Testis (tissue), 5 donors: ENCODE measurements around the gene S1PR4. TPM values are rescaled to one million over a fixed set of nuclear protein-coding genes. Genes with fewer than 3 reads are reported as not detected.

ENCODE experiments used
- DNase-seq: peaks from one replicate; pipeline ENCODE4 v3.0.0-alpha.2; 2019
- H3K27ac ChIP-seq, 2 donors: fragments of 200-600 bp; sonication (generic); one replicate each; pipeline ENCODE4 v1.5.1; 2019
- H3K27me3 ChIP-seq: fragments of 200-600 bp; sonication (generic); one replicate; pipeline ENCODE4 v1.5.1; 2019
- H3K36me3 ChIP-seq: fragments of 200-600 bp; sonication (generic); one replicate; pipeline ENCODE4 v1.5.1; 2017; ENCODE audit warnings: low read depth; ENCODE audit errors: missing control alignments
- H3K4me1 ChIP-seq: fragments of 200-600 bp; sonication (generic); one replicate; pipeline ENCODE4 v1.5.1; 2019
- H3K4me3 ChIP-seq, 2 donors: fragments of 200-600 bp; sonication (generic); one replicate each; pipeline ENCODE4 v1.5.1; 2017 to 2019
- H3K9me3 ChIP-seq: fragments of 200-600 bp; sonication (generic); one replicate; pipeline ENCODE4 v1.5.1; 2017
- POLR2A ChIP-seq: fragments of 450-650 bp; IDR thresholded peaks from one replicate; pipeline ENCODE4 v1.6.1; 2017; ENCODE audit warnings: antibody characterized with exemption, mild to moderate bottlenecking, moderate library complexity
- WGBS, 2 donors: methylation state at CpG; one replicate each; pipeline ENCODE4 v1.1.5; 2018; 5-methylcytosine and 5-hydroxymethylcytosine counted together
- intact Hi-C: fragments of 100-400 bp; cut with DNase I; formaldehyde crosslinking; loops from one replicate; pipeline ENCODE4 v1.15.1; 2023; ENCODE audit warnings: low total_unique reads
- long read RNA-seq, 2 donors: transcript quantifications; one replicate each; lab custom pipeline, GENCODE V29; 2026
- polyA plus RNA-seq: library from polyadenylated mRNA; stranded (reverse); fragments of 350-450 nt; fragmentation: Illumina TruSeq; extraction: RNeasy Lipid Tissue Mini Kit (QIAGEN cat#74804); gene quantifications from one replicate; pipeline ENCODE4 v1.2.3, GENCODE V29; 2014; ENCODE audit warnings: low read depth, low replicate concordance; ENCODE audit not compliant: insufficient read depth
- total RNA-seq, 2 donors: library from RNA; depleted of rRNA; stranded (reverse); fragments of >200 nt; gene quantifications; one replicate each; pipeline ENCODE4 v1.2.3, GENCODE V29; 2016
- TF ChIP-seq, protein P1 (sequence below), 3 experiments: fragments of 450-650 bp in 2 of 3; fragments of 200-600 bp in 1 of 3; sonication (generic) in 1 of 3; IDR thresholded peaks; one replicate each; pipeline ENCODE4 v1.5.1; 2016 to 2019; ENCODE audit warnings: antibody characterized with exemption in 3 of 3, mild to moderate bottlenecking in 2 of 3, moderate library complexity in 1 of 3

Gene S1PR4
- total RNA-seq (under 1 TPM; 0.39 to 0.81 TPM), polyA plus RNA-seq (0.61 TPM)
- long read RNA-seq, donor 1: 0 reads
- long read RNA-seq, donor 2: 0 reads

- no peaks in the 10 kb centered on the region for H3K27me3 ChIP-seq
- H3K27ac ChIP-seq: no peak within 1 kb of the TSS
These were observed at the start of gene S1PR4 for GRCh38 chr19:3178377-3178972. S1PR4 (plus strand) TSS chr19:3178769; CDS start chr19:3178793, 24 bp downstream.

DNA sequence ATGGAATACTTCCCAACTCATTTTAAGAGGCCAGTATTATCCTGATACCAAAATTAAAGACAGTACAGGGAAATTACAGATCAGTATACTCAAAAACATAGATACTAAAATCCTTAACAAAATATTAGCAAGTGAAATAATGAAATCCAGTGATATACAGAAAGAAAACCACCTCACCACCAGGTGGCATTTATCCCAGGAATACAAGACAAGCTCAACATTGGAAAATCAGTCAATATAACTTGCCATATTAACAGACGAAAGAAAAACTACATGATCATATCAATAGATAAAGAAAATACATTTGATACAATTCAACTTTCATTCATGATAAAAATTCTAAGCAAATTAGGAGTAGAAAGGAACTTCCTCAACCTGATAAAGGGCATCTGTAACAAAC lies 49.5 kb upstream of the S1PR4 start:
- Histone ChIP-seq H3K27ac (no peak overlapping the region), H3K4me3 (no peak overlapping the region), H3K36me3 (no peaks in the 10 kb centered on the region), H3K9me3 (no peaks in the 10 kb centered on the region), H3K27me3 (no peaks in the 10 kb centered on the region), H3K4me1 (no peaks in the 10 kb centered on the region)
- intact Hi-C loops: no loop called here
- no peak for DNase-seq
- TF ChIP-seq POLR2A: no peak
- TF ChIP-seq, protein P1, sequence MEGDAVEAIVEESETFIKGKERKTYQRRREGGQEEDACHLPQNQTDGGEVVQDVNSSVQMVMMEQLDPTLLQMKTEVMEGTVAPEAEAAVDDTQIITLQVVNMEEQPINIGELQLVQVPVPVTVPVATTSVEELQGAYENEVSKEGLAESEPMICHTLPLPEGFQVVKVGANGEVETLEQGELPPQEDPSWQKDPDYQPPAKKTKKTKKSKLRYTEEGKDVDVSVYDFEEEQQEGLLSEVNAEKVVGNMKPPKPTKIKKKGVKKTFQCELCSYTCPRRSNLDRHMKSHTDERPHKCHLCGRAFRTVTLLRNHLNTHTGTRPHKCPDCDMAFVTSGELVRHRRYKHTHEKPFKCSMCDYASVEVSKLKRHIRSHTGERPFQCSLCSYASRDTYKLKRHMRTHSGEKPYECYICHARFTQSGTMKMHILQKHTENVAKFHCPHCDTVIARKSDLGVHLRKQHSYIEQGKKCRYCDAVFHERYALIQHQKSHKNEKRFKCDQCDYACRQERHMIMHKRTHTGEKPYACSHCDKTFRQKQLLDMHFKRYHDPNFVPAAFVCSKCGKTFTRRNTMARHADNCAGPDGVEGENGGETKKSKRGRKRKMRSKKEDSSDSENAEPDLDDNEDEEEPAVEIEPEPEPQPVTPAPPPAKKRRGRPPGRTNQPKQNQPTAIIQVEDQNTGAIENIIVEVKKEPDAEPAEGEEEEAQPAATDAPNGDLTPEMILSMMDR (IDR thresholded peaks at IDR 0.05): peak in 2 of 3 experiments; percentile 33 to 53
- WGBS, 2 donors: 27 to 39% methylated on average over 1 of the region's 1 CpG

More at GRCh38 chr19:3178377-3178972, at the start of gene S1PR4:
- no peaks in the 10 kb centered on the region for H3K9me3 ChIP-seq
- H3K36me3 ChIP-seq: no peaks in the 10 kb centered on the region
- DNase-seq: no peak
- TF ChIP-seq POLR2A: no peak
- TF ChIP-seq, protein P1 (IDR thresholded peaks at IDR 0.05): no peak
- intact Hi-C loops: no loop called here
- 66 to 79% methylated on average over 21 to 42 of the region's 42 CpGs for WGBS, 2 donors
- H3K4me3 ChIP-seq: no peak within 1 kb of the TSS
- no peaks in the 10 kb centered on the region for H3K4me1 ChIP-seq

DNA sequence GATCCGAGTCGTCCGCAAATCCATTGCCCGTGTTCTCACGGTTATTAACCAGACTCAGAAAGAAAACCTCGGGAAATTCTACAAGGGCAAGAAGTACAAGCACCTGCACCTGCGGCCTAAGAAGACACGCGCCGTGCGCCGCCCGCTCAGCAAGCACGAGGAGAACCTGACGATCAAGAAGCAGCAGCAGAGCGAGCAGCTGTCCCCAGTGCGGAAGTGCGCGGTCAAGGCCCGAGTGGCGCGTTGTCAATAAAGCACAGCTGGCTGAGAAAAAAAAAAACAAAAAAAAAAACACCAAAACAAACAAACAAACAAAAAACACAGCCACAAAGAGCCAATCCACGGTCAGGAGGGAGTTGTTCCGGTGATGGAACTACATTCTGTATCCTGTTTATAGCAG lies 47.4 kb upstream of the S1PR4 start:
- WGBS, 2 donors: 54 to 81% methylated on average over 23 to 24 of the region's 24 CpGs
- Histone ChIP-seq H3K9me3 (no peaks in the 10 kb centered on the region), H3K4me3 (peak overlapping the region in 1 of 2 donors; percentile 18), H3K4me1 (no peaks in the 10 kb centered on the region), H3K27ac (no peak overlapping the region), H3K27me3 (no peaks in the 10 kb centered on the region), H3K36me3 (no peaks in the 10 kb centered on the region)
- no peak for TF ChIP-seq POLR2A
- TF ChIP-seq, protein P1 (IDR thresholded peaks at IDR 0.05): no peak
- DNase-seq: no peak
- intact Hi-C loops: no loop called here

- no peak overlapping the region for H3K4me3 ChIP-seq
- peak overlapping the region; percentile 29 to 72 for H3K27ac ChIP-seq
These were observed 45.4 kb upstream of the S1PR4 start for GRCh38 chr19:3132971-3133792.

More at GRCh38 chr19:3132971-3133792, 45.4 kb upstream of the S1PR4 start:
- H3K27me3 ChIP-seq: no peaks in the 10 kb centered on the region
- H3K4me1 ChIP-seq: peaks cover 3% of the 10 kb centered on the region
- TF ChIP-seq, protein P1 (IDR thresholded peaks at IDR 0.05): no peak
- TF ChIP-seq POLR2A: no peak
- intact Hi-C loops: no loop called here
- 69 to 76% methylated on average over 22 to 24 of the region's 24 CpGs for WGBS, 2 donors
- no peaks in the 10 kb centered on the region for H3K36me3 ChIP-seq
- no peaks in the 10 kb centered on the region for H3K9me3 ChIP-seq
- no peak for DNase-seq
